Activated naive CD4-positive, alpha-beta T cell treated with anti-CD3 and anti-CD28 coated beads, Interleukin-2, amount 50 U/mL, for 24 hours (primary cell): ENCODE results near the gene GRIK3.
"Not testable (repeated sequence)": the region's sequence is repeated elsewhere in the genome, so short reads cannot be mapped to it uniquely, and the experiment has no call there.

Source experiments
- H3K27ac Mint-ChIP-seq: one replicate; pipeline ENCODE4 v1.8.0; 2021; ENCODE audit warnings: mild to moderate bottlenecking, mixed read lengths
- H3K27me3 Mint-ChIP-seq: one replicate; pipeline ENCODE4 v1.8.0; 2021; ENCODE audit warnings: mixed read lengths
- H3K36me3 Mint-ChIP-seq: one replicate; pipeline ENCODE4 v1.8.0; 2021; ENCODE audit warnings: mixed read lengths
- H3K4me1 Mint-ChIP-seq: one replicate; pipeline ENCODE4 v1.8.0; 2021; ENCODE audit warnings: mixed read lengths
- H3K4me3 Mint-ChIP-seq: one replicate; pipeline ENCODE4 v1.8.0; 2021; ENCODE audit warnings: mild to moderate bottlenecking, mixed read lengths
- H3K9me3 Mint-ChIP-seq: one replicate; pipeline ENCODE4 v1.8.0; 2021; ENCODE audit warnings: mixed read lengths

The GRIK3 gene

DNA sequence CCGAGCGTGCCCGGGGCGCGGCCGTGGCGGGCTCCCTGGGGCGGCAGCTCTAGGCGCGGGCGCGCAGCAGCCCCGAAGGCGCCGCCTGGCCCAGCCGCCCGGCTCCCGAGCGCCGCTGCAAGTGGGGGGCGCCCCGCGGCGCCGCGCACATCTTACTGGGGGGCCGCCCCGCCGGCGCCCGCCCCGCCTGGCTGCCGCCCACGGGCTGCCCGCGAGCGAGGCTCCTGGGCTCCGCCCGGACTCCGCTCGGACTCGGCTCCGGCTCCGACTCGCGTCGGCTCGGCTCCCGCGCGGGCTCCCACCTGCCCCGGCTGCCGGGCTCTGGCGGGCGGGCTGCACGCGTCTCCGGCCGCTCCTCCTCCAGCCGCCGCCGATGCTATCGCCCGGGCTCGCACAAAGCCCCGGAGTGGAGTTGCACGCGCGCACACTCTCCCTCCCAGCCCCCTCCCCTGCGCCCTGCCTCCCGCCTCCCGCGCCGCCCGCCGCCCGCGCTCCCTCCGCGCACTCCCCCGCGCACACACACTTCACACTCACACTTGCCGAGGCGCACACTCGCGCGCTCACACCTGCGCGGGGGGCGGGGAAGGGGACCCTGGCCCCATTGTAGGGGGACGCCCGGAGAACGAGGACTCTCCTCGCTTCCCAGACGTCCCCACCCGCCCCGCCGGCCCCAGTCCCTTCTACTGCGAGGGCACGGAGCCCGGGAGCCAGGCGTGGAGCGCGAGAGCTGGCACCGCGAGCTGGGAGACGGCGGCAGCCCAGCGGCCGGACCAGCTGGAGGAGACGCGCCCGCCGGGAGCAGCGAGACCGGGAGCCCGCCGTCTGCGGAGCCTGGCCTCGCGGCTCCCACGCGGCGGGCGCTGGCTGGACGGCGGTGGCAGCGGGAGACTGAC is at the start of gene GRIK3:
Gene GRIK3 (minus strand): TSS at position 395 of the 893 bp plus-strand sequence. CDS start 407 bp downstream, outside the sequence.
- H3K4me1 Mint-ChIP-seq, result peaks cover 3% of the 10 kb centered on the region
- no peak within 1 kb of the TSS for H3K27ac Mint-ChIP-seq
- H3K4me3 Mint-ChIP-seq, result no peak within 1 kb of the TSS
- H3K27me3 Mint-ChIP-seq, result peaks cover 38% of the 10 kb centered on the region
- H3K36me3 Mint-ChIP-seq, result no peaks in the 10 kb centered on the region
- no peaks in the 10 kb centered on the region for H3K9me3 Mint-ChIP-seq

DNA sequence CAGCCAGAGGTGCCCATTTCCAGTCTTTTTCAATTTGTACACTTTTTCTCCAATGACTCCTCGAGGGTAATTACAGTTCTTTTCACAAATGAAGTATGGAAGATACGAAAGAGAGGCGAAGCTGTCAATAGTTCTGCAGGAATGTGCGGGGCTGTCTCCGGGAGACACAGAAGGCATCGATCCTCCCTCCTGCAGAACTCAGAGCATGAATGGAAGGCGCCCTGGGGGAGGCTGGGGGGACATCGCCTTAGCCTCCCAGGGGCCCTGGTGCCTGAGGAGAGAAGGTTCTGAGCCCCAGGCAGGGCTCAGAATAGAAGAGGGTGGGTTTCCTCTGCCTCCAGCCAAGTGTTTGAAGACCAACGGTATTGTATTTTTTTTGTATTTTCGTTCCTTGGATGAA is 49.7 kb upstream of the GRIK3 start:
- Mint-ChIP-seq H3K4me1 (no peaks in the 10 kb centered on the region), H3K9me3 (no peaks in the 10 kb centered on the region), H3K27ac (no peak overlapping the region), H3K27me3 (peaks cover 6% of the 10 kb centered on the region), H3K4me3 (no peak overlapping the region), H3K36me3 (no peaks in the 10 kb centered on the region)

DNA sequence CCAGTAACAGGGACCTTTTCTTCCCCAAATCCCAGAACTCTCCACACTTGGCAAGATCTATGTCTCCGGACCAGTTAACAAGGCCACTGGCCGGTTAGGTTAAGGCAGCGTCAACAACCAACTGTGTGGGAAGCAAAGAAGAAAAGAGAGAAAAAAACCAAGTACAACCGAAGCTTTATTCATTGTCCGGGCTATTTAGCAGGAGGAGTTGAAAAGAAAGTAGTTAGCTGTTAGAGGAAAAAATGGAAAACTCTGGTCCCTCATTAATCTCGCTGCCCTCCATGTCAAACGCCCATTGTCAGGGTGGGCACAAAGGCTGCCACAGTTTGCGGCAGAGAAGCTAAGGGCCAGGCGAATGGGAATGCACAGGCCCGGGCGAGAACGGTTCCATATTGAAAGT is 49.3 kb upstream of the GRIK3 start:
- H3K4me3 Mint-ChIP-seq, result no peak overlapping the region
- no peaks in the 10 kb centered on the region for H3K9me3 Mint-ChIP-seq
- H3K27ac Mint-ChIP-seq, result no peak overlapping the region
- no peaks in the 10 kb centered on the region for H3K36me3 Mint-ChIP-seq
- peaks cover 6% of the 10 kb centered on the region for H3K27me3 Mint-ChIP-seq
- H3K4me1 Mint-ChIP-seq, result no peaks in the 10 kb centered on the region

DNA sequence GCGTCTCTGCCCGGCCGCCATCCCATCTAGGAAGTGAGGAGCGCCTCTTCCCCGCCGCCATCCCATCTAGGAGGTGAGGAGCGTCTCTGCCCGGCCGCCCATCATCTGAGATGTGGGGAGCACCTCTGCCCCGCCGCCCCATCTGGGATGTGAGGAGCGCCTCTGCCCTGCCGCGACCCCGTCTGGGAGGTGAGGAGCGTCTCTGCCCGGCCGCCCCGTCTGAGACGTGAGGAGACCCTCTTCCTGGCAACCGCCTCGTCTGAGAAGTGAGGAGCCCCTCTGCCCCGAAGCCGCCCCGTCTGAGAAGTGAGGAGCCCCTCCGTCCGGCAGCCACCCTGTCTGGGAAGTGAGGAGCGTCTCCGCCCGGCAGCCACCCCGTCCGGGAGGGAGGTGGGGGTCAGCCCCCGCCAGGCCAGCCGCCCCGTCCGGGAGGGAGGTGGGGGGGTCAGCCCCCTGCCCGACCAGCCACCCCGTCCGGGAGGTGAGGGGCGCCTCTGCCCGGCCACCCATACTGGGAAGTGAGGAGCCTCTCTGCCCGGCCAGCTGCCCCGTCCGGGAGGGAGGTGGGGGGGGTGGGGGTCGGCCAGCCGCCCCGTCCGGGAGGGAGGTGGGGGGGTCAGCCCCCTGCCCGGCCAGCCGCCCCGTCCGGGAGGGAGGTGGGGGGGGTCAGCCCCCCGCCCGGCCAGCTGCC is 46.1 kb upstream of the GRIK3 start:
- not testable (repeated sequence) for H3K9me3 Mint-ChIP-seq, H3K4me1 Mint-ChIP-seq, H3K36me3 Mint-ChIP-seq, H3K27me3 Mint-ChIP-seq, H3K27ac Mint-ChIP-seq, H3K4me3 Mint-ChIP-seq

DNA sequence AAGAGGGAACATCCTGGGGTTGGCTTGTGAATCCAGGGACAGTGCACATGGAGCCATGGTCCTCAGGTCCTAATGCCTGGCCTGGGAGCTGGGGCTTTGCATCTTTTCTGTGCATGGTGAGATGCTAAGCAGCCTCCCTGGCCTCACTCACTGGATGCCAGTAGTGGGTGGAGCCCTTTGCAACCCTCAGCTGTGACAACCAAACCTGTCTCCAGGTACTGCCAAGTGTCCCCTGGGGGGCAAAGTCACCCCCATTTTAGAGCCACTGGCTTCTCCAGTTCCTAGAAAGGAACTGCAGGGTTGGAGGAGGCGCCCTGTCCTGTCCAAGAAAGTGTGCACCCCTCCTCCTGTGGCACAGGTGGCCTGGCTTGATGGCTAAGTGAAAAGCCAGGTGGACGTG is 44.6 kb upstream of the GRIK3 start:
- Mint-ChIP-seq H3K9me3 (no peaks in the 10 kb centered on the region), H3K4me3 (no peak overlapping the region), H3K27me3 (peaks cover 3% of the 10 kb centered on the region), H3K36me3 (no peaks in the 10 kb centered on the region), H3K27ac (no peak overlapping the region), H3K4me1 (no peaks in the 10 kb centered on the region)

DNA sequence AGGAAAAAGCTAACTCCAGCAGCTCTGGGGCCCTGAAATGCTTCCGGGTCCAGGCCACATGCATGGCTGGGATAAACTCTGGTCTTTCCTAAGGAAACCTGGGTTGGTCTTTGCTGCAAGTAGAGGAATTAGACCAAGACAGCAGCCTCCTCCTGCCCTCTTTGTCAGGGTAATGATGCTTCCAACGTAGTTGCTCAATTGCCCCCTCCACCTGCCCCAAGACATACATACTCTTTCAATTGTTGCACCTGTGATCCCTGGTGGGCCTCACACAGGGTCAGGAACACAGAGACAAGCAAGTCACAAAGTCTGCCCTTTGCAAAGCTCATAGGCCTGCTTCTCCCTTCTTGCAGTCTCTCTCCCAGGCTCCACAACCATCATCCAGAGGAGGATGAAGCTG is 41.9 kb upstream of the GRIK3 start:
- no peaks in the 10 kb centered on the region for H3K9me3 Mint-ChIP-seq
- H3K36me3 Mint-ChIP-seq, result no peaks in the 10 kb centered on the region
- H3K4me3 Mint-ChIP-seq, result no peak overlapping the region
- peaks cover 6% of the 10 kb centered on the region for H3K27me3 Mint-ChIP-seq
- H3K27ac Mint-ChIP-seq, result no peak overlapping the region
- no peaks in the 10 kb centered on the region for H3K4me1 Mint-ChIP-seq

DNA sequence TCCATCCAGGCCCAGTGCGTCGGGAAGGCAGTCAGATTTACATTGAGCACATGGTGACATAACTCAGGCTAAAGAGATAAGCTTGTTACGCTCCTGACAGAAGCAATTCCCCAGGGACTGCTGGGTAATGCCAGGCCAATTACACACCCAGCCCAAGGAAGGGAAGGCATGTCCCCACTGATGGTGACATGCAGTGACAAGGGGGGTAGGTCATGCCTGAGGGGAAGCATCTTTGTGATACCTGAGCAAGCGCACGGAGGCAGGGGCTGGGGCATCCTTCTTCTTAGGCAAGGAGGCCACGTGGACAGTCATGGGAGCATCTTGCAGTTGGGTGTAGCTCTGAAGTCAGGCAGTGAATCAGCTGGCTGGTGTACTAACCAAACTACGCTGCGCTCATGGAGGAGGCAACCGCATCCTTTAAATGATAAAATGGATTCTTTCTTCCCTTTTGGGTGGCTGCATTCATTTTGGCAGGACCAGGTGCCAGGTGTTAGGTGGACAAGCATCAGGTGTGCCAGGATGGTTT is 39.6 kb upstream of the GRIK3 start:
- Mint-ChIP-seq H3K4me1 (no peaks in the 10 kb centered on the region), H3K27ac (no peak overlapping the region), H3K27me3 (peaks cover 6% of the 10 kb centered on the region), H3K36me3 (no peaks in the 10 kb centered on the region), H3K9me3 (no peaks in the 10 kb centered on the region), H3K4me3 (no peak overlapping the region)

DNA sequence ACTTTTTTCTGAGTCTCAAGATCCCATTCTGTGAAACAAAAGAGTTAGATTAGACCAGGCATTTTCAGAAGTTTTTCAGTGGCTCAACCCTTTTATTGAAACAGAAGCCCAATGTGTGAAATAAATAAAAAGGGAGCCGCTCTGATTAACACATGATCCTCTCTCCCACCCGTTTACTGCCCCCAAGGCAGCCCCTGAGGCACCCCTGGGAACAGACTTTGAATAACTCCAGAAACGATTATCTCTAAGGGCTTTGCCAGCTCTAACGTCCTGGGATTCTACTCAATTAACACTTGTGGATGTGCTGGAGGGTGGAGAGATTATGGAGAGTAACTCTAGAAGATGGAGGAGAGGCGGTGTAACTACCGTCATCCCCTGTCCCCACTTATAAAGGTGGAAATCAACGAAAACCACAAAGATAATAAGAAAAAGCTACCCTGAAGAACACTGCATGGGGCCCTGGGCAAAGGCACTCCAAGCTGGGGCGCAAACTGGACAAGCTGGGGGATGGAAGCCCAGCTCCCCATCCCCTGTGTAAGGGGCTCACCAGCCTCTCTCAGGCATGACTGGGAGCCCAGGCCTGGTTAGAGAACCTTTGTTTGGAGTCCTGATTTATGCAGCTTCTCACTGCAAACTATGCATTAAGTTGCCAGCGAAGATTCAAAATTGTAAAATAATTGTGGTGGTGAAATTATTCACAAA is 39.0 kb upstream of the GRIK3 start:
- H3K36me3 Mint-ChIP-seq, result no peaks in the 10 kb centered on the region
- H3K27ac Mint-ChIP-seq, result no peak overlapping the region

DNA sequence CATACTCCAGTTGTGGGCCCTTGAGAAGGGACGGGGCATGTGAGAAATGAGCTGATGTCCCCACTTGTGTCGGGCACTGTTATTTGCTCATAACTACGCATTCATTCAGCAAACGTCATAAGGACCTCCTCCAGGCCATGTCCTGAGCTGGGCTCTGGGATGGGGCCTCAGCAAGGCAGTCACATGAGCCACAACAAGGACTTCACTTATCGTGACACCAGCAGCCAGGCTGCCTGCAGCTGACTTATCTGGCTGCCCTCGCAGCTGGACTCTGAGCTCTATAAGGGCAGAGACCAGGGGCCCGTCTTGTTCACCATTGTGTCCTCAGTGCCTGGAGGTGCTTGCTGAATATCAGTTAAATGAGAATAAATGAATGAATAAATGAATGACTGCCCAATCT is 37.5 kb upstream of the GRIK3 start:
- Mint-ChIP-seq H3K4me3 (no peak overlapping the region), H3K9me3 (no peaks in the 10 kb centered on the region), H3K27ac (no peak overlapping the region), H3K27me3 (peaks cover 12% of the 10 kb centered on the region), H3K36me3 (no peaks in the 10 kb centered on the region), H3K4me1 (no peaks in the 10 kb centered on the region)

More for the DNA sequence above, 39.0 kb upstream of the GRIK3 start:
- H3K4me3 Mint-ChIP-seq, result no peak overlapping the region
- H3K4me1 Mint-ChIP-seq, result no peaks in the 10 kb centered on the region
- no peaks in the 10 kb centered on the region for H3K9me3 Mint-ChIP-seq
- H3K27me3 Mint-ChIP-seq, result peaks cover 7% of the 10 kb centered on the region

DNA sequence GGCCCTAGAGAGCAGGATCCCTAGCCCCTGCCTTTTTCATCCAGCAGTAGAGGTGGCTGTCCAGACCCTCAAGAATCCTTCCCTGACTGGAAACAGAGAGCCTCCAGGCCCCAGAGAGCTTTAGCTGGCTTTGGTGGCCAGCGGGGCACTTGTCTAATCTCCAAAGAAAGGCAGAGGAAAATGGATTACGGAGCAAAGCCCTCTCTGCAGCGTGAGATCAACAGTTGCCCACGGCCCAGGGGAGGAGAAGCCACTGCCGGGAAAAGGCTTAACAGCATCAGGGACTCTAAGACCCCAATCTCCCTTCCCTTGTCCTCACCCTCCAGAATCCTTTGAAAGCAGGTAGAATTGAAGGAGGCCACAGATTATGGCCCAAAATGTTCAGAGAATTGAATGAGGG is 35.8 kb upstream of the GRIK3 start:
- H3K36me3 Mint-ChIP-seq, result no peaks in the 10 kb centered on the region
- no peaks in the 10 kb centered on the region for H3K4me1 Mint-ChIP-seq
- H3K27ac Mint-ChIP-seq, result no peak overlapping the region
- H3K4me3 Mint-ChIP-seq, result no peak overlapping the region
- no peaks in the 10 kb centered on the region for H3K9me3 Mint-ChIP-seq
- H3K27me3 Mint-ChIP-seq, result peaks cover 18% of the 10 kb centered on the region

DNA sequence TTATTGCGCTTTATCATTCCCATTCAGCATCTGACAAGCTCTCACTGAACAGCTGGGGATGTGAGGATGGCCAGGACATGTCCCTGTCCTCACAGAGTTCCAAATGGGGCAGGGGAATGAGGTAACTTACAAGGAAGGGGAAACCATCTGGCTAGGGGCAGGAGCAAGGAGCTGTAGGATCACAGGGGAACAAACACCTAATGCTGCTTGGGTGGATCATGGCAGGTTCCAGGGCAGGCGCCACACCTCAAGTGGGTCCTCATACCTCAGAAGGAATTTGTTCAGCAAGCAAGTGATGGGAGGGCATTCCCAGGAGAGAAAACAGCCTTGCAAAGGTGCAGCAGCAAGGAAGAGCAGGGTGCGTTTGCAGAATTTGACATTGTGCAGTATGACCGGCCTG is 35.1 kb upstream of the GRIK3 start:
- no peaks in the 10 kb centered on the region for H3K4me1 Mint-ChIP-seq
- no peak overlapping the region for H3K27ac Mint-ChIP-seq
- H3K27me3 Mint-ChIP-seq, result peaks cover 18% of the 10 kb centered on the region
- H3K9me3 Mint-ChIP-seq, result no peaks in the 10 kb centered on the region
- no peak overlapping the region for H3K4me3 Mint-ChIP-seq
- H3K36me3 Mint-ChIP-seq, result no peaks in the 10 kb centered on the region

DNA sequence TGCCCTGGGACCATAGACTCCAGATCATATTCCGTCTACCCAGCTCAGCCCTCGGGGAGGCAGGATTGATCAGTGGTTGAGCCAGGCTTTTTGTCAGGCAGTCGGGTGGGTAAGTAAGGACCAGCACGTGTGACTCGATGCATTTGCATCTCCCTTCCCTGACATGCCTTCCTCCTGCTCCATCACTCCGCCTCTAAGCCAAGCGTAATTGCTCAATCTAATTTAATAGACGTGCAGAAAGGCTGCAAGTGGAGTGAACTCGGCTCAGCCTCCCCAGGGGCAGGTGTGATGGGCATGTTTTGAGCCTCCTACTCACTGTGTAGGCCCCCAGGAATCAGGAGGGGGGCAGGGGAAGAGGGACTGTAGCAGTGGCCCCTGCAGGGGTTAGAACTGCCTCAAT is 34.6 kb upstream of the GRIK3 start:
- Mint-ChIP-seq H3K36me3 (no peaks in the 10 kb centered on the region), H3K27ac (no peak overlapping the region), H3K4me1 (no peaks in the 10 kb centered on the region), H3K4me3 (no peak overlapping the region), H3K9me3 (no peaks in the 10 kb centered on the region), H3K27me3 (peaks cover 18% of the 10 kb centered on the region)

DNA sequence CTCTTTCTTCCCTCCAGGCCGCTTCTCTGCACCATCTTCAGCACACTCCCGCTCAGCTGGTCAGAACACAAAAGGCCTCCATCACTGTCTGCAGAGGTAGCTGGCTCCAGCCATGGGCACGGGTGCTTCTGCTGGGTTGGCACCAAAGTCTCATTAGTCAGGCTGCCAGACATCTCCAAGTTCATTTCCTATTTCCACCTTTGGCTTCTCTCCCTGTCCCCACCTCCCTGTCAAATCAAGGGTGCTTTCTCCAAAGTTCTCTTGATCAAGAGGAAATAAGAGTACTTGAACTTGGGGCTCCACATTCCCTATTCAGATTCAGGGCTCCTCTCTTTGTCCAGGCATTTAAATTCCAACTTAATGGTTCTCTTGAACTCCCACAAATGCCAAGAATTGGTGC is 33.9 kb upstream of the GRIK3 start:
- peaks cover 16% of the 10 kb centered on the region for H3K27me3 Mint-ChIP-seq

DNA sequence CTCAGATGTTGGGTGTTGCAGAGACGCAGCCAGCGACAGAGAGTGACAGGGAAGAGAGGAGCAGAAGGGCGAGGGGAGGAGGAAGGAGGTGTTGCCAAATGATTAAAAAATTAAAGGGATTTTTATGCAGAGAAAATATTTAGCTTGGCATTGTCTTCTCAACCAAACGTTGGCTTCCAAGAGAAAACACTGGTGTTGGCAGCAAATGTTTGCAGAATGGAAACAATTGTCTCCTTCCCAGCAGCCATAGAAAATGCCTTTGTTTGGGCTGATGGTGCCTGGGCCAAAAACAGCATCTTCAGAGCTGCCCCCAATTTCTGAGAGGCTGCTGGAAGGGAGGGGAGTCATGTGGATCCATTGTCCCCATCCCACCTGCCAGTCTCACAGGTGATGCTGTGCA is 29.7 kb upstream of the GRIK3 start:
- Mint-ChIP-seq H3K4me3 (no peak overlapping the region), H3K36me3 (no peaks in the 10 kb centered on the region), H3K27me3 (peaks cover 12% of the 10 kb centered on the region), H3K27ac (no peak overlapping the region), H3K4me1 (no peaks in the 10 kb centered on the region), H3K9me3 (no peaks in the 10 kb centered on the region)

More for the DNA sequence above, 33.9 kb upstream of the GRIK3 start:
- no peak overlapping the region for H3K27ac Mint-ChIP-seq
- no peaks in the 10 kb centered on the region for H3K9me3 Mint-ChIP-seq
- H3K4me3 Mint-ChIP-seq, result no peak overlapping the region
- no peaks in the 10 kb centered on the region for H3K36me3 Mint-ChIP-seq
- H3K4me1 Mint-ChIP-seq, result no peaks in the 10 kb centered on the region

DNA sequence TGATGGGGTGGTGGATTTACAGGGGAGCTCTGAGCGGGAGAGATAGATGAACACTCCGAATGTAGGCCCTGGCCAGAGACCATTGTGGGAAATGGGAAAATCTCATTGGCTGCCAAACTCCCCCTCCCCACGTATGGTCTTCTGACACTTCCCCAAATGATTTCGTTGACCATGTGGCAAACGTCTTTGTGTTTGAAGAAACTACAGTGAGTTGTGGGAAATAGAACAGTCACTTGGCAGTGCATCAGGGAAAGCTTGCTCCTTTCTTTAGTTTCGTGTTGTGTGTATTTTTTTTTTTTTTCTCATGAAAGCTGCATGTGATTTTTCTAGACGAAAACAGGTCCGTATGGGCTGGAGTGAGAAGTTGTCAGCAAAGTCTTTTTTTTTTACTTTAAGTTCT is 25.0 kb upstream of the GRIK3 start:
- Mint-ChIP-seq H3K27ac (no peak overlapping the region), H3K36me3 (no peaks in the 10 kb centered on the region), H3K4me3 (no peak overlapping the region), H3K27me3 (peaks cover 4% of the 10 kb centered on the region), H3K4me1 (no peaks in the 10 kb centered on the region), H3K9me3 (no peaks in the 10 kb centered on the region)
